NT2/D1 (cell line): ENCODE results near the gene PTPRJ.

Experiments used
- DNase-seq: peaks from one replicate; pipeline ENCODE4 v3.0.0-alpha.2; 2011; ENCODE audit warnings: low read depth, low spot score
- H3K27me3 ChIP-seq: 2 replicates; pipeline ENCODE4 v1.6.0; 2011; ENCODE audit warnings: mild to moderate bottlenecking; ENCODE audit not compliant: insufficient read length, insufficient read depth
- H3K36me3 ChIP-seq: 2 replicates; pipeline ENCODE4 v1.6.1; 2011; ENCODE audit warnings: mild to moderate bottlenecking, low read length, mixed read lengths; ENCODE audit not compliant: insufficient read depth, insufficient read length
- H3K4me1 ChIP-seq: 2 replicates; pipeline ENCODE4 v1.5.1; 2011; ENCODE audit not compliant: insufficient read depth, insufficient read length
- H3K4me3 ChIP-seq: 2 replicates; pipeline ENCODE4 v1.5.1; 2011; ENCODE audit warnings: low read depth; ENCODE audit not compliant: insufficient read length
- H3K9ac ChIP-seq: 2 replicates; pipeline ENCODE4 v1.6.0; 2011; ENCODE audit warnings: low read depth; ENCODE audit not compliant: insufficient read length
- H3K9me3 ChIP-seq: 2 replicates; pipeline ENCODE4 v1.5.1; 2011; ENCODE audit warnings: mild to moderate bottlenecking, low read length; ENCODE audit not compliant: insufficient read depth
- SUZ12 ChIP-seq: IDR thresholded peaks from 2 replicates; pipeline ENCODE4 v1.6.1; 2011; ENCODE audit not compliant: insufficient read length, insufficient read depth; ENCODE audit errors: extremely low read depth
- YY1 ChIP-seq: IDR thresholded peaks from 2 replicates; pipeline ENCODE4 v1.6.1; 2011; ENCODE audit not compliant: insufficient read length, insufficient read depth
- ZNF274 ChIP-seq: IDR thresholded peaks from 2 replicates; pipeline ENCODE4 v1.6.1; 2011; ENCODE audit warnings: mild to moderate bottlenecking, low read depth, low read length

Gene PTPRJ

DNA sequence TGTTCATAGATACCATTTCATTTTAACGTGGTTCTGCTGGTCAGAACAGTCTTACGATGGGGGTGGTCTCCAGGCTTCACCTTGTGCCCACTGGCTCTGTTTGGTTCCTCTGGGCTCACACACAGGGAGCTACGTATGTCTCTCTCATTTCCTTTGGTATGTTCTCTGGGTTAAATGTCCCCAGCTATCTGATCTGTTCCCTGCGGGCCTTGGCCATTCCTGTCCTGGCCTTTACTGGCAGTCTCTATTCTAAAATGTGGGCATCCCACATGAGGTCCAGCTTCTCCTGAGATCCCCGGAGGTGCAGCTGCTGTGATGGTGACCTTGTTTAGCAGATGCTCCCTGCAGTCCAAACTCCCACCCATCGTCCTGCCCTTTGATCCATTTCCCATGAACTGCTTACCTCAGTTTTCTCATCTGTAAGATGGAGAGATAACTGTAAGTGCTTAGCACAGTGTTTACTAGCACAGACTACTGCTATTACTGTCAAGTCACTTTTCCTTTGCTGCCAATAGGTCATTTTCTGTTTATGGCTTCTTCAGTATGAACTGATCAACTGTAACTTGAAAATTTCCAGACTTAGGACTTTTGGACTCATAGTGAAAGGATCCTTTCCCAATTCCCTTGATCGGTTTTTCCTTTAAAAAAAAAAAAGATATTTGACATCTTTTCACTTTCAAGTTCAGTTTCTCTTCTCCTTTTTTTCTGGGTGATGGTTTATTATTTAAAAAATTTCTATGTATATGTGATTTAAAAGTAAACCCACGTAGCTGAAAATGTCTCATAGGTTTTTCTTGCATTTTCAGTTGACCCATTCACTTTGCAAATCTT lies 92.9 kb downstream of the PTPRJ start:
- TF ChIP-seq YY1 = no peak
- no peak for TF ChIP-seq ZNF274
- TF ChIP-seq SUZ12 = no peak
- Histone ChIP-seq H3K4me1 (peaks cover 2% of the 10 kb centered on the region), H3K9me3 (no peaks in the 10 kb centered on the region), H3K27me3 (no peaks in the 10 kb centered on the region), H3K9ac (no peak overlapping the region), H3K4me3 (no peak overlapping the region), H3K36me3 (no peaks in the 10 kb centered on the region)
- DNase-seq = no peak

DNA sequence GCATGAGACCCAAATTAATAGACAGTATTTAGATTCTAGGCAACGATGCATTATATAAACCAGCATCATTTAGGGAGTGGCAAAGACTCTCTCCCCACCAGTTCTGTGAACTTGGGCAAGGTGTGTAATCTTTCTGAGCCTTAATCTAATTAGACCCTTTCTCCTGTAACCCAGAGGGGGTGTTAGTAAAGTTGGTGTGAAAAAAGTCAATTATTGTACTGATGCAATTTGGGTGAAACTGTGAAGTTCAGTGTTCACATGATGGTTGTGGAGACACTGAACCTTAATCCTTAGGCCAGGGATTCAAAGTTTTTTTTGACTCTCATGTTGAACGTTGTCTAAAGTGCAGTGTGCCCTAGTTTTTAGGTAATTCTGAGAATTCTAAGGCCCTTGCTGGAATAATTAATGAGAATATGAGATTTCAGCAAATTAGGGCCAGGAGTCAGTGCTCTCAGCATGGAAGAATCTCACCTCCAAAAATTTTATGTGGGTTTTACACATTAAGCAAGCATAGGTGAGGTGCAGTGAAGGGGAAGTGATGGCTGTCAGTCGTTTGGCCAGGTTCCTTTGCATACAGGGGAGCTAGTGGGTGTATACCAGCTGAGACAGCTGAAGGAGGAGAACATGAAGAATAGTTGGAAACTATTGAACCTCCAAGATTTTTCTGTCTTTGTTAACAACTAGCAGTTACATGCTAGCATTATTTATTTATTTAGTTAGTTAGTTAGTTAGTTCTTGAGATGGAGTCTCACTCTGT lies 94.2 kb downstream of the PTPRJ start:
- H3K36me3 ChIP-seq = no peaks in the 10 kb centered on the region
- H3K9me3 ChIP-seq = no peaks in the 10 kb centered on the region
- H3K4me3 ChIP-seq = no peak overlapping the region
- H3K9ac ChIP-seq = no peak overlapping the region
- peaks cover 2% of the 10 kb centered on the region for H3K4me1 ChIP-seq
- no peak for TF ChIP-seq SUZ12
- no peak for TF ChIP-seq YY1
- no peak for TF ChIP-seq ZNF274
- no peaks in the 10 kb centered on the region for H3K27me3 ChIP-seq
- no peak for DNase-seq

DNA sequence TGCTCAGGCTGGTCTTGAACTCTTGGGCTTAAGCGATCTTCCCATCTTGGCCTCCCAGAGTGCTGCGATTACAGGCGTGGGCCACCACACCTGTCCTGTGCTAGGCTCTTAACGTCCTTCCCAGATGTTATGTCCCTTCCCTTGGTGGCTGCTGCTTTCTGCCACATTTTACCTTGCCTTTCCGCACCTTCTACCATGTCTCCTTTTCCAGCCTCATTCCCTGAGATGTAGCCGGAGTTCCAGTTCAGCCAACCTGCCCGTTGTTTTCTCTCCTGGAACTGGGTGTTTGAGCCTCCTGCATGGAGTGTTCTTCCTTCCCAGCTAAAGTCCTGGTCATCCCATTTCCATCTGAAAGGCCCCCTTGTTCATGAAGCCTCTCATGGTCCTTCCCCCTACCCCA lies 95.3 kb downstream of the PTPRJ start:
- Histone ChIP-seq H3K27me3 (no peaks in the 10 kb centered on the region), H3K9me3 (no peaks in the 10 kb centered on the region), H3K4me3 (no peak overlapping the region), H3K4me1 (peaks cover 2% of the 10 kb centered on the region), H3K36me3 (no peaks in the 10 kb centered on the region), H3K9ac (no peak overlapping the region)
- TF ChIP-seq YY1 (no peak), SUZ12 (no peak), ZNF274 (no peak)
- no peak for DNase-seq

DNA sequence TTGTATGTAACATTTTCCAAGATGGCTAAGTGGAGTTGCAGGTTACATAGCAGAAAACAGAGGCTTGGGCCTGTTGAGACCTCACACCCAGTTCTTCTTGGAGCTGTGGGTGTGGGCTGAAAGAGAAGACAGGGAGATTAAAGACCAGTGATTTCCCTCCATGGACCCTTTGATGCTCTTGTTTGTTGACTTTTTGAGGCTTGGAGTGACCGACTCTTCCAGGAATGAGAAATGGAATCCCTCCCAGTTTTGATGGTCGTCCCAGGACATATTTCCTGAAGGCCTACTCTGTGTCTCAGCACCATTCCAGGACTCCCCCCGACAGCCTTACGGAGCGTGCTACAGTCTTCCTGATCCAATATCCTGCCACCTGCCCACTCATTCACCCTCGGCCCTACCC lies 96.9 kb downstream of the PTPRJ start:
- DNase-seq = no peak
- Histone ChIP-seq H3K27me3 (no peaks in the 10 kb centered on the region), H3K9me3 (no peaks in the 10 kb centered on the region), H3K9ac (no peak overlapping the region), H3K4me3 (no peak overlapping the region), H3K4me1 (peaks cover 2% of the 10 kb centered on the region), H3K36me3 (no peaks in the 10 kb centered on the region)
- TF ChIP-seq SUZ12 (no peak), ZNF274 (no peak), YY1 (no peak)

DNA sequence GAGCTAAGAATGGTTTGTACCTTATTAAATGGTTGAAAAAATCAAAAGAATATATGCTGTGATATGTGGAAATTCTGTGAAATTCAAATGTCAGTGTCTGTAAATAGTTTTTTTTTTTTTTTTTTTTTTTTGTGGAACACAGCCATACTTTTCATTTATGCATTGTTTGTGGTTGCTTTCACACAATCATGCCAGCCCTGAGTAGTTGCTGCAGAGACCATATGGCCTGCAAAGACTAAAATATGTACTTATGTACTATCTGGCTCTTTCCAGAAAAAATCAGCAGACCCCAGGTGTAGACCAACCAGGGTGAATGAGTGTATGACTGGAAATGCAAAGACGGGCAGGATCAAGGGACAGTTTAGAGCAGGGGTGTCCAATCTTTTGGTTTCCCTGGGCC lies 98.3 kb downstream of the PTPRJ start:
- Histone ChIP-seq H3K4me3 (no peak overlapping the region), H3K4me1 (peaks cover 2% of the 10 kb centered on the region), H3K9me3 (no peaks in the 10 kb centered on the region), H3K36me3 (no peaks in the 10 kb centered on the region), H3K27me3 (no peaks in the 10 kb centered on the region), H3K9ac (no peak overlapping the region)
- DNase-seq = no peak
- TF ChIP-seq SUZ12 (no peak), YY1 (no peak), ZNF274 (no peak)

DNA sequence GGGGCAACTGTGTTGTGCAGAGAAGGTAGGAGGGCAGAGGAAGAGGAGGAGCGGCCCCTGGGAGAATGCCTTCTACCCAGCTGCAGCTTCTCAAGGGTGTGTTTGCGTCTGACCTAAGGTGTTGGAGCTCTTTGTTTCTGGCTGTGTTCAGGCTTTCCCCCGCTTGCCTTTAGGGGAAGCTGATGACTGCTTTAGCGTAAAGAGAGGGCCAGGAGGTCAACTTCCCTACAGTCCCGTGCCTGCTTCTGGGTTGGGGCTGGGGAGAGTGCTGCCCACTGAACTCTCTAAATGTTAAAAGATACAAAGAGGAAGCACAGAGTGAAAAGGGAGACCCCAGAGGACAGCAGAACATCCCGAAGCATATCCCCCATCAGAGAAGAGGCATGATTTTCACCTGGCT lies 99.2 kb downstream of the PTPRJ start:
- TF ChIP-seq ZNF274 = no peak
- no peak for TF ChIP-seq SUZ12
- no peak for TF ChIP-seq YY1
- H3K4me1 ChIP-seq = peaks cover 2% of the 10 kb centered on the region
- H3K36me3 ChIP-seq = no peaks in the 10 kb centered on the region
- no peak overlapping the region for H3K4me3 ChIP-seq
- H3K27me3 ChIP-seq = no peaks in the 10 kb centered on the region
- H3K9me3 ChIP-seq = peaks cover 7% of the 10 kb centered on the region; the same call in 1 of the 2 replicates
- DNase-seq = no peak
- H3K9ac ChIP-seq = no peak overlapping the region

DNA sequence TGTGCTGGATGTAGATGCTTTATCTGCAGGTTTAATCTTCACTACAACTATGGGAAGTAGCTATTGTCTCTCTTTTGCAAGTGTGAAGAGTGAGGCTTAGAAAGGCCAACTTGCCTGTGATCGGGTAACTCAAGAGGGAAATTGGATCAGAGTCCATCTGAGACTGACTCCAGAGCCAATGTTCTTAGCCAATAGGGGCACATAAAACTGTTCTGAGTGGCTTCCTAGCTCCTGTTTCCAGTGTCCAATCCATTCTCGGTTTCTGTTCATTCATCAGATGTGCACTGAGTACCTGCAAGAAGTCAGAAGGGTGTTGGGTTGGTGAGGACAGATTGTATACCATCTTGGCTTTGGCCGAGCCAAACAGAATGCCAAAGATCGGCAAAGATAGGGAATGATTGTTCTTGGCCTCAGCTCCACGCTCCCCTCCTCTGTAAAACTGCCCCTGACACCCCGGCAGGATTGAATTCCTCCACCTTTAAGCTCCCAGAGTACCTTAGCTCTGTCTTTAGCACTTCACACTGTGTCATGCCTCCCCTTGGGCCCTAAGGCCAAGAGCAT lies 100.0 kb downstream of the PTPRJ start:
- Histone ChIP-seq H3K9ac (no peak overlapping the region), H3K27me3 (no peaks in the 10 kb centered on the region), H3K4me1 (peaks cover 2% of the 10 kb centered on the region), H3K4me3 (no peak overlapping the region), H3K9me3 (peaks cover 8% of the 10 kb centered on the region; the same call in 1 of the 2 replicates), H3K36me3 (no peaks in the 10 kb centered on the region)
- TF ChIP-seq ZNF274 (no peak), SUZ12 (no peak), YY1 (no peak)
- DNase-seq = no peak
